Activated T-cell treated with anti-CD3 and anti-CD28 coated beads, Interleukin-2, amount 50 U/mL, for 72 hours (primary cell): ENCODE measurements around the gene CLIP1. TPM values are rescaled to one million over a fixed set of nuclear protein-coding genes. Genes with fewer than 3 reads are reported as not detected.

Source experiments
- ATAC-seq, 2 donors: fragments of 150-1000 bp; cut with Tn5 transposase; replicated peaks in 1 of 2; 2 replicates each; pipeline ENCODE4 v1.10.0; 2021; ENCODE audit warnings: moderate library complexity in 2 of 2, mild to moderate bottlenecking in 1 of 2
- DNase-seq, 2 donors: peaks; one replicate each; pipeline ENCODE4 v3.0.0; 2021 to 2022; ENCODE audit warnings: mixed read lengths in 1 of 2
- H3K27ac Mint-ChIP-seq: one replicate; pipeline ENCODE4 v1.8.0; 2022; ENCODE audit warnings: mild to moderate bottlenecking, moderate library complexity, mixed read lengths
- H3K27me3 Mint-ChIP-seq: one replicate; pipeline ENCODE4 v1.8.0; 2022; ENCODE audit warnings: low read depth, mixed read lengths
- H3K36me3 Mint-ChIP-seq, 2 donors: one replicate each; pipeline ENCODE4 v1.8.0; 2022; ENCODE audit warnings: mixed read lengths in 2 of 2, mild to moderate bottlenecking in 1 of 2; ENCODE audit not compliant: insufficient read depth in 2 of 2
- H3K4me1 Mint-ChIP-seq: one replicate; pipeline ENCODE4 v1.8.0; 2022; ENCODE audit warnings: low read depth, mixed read lengths
- H3K4me3 Mint-ChIP-seq, 2 donors: one replicate each; pipeline ENCODE4 v1.8.0; 2022; ENCODE audit warnings: mild to moderate bottlenecking in 2 of 2, mixed read lengths in 2 of 2, moderate library complexity in 2 of 2
- H3K9me3 Mint-ChIP-seq, 2 donors: one replicate each; pipeline ENCODE4 v1.8.0; 2022; ENCODE audit warnings: mixed read lengths in 2 of 2
- total RNA-seq, 2 donors: library from RNA; stranded (reverse); gene quantifications; one replicate each; pipeline ENCODE4 v1.2.3, GENCODE V29; 2022

Gene CLIP1
- total RNA-seq, 2 donors from 2014 or later = 87.3 to 108 TPM

- Mint-ChIP-seq H3K36me3 (peaks cover 4 to 14% of the 10 kb centered on the region in 2 donors), H3K9me3 (no peaks in the 10 kb centered on the region), H3K4me3 (no peak overlapping the region), H3K27ac (no peak overlapping the region), H3K4me1 (peaks cover 10% of the 10 kb centered on the region), H3K27me3 (no peaks in the 10 kb centered on the region)
- DNase-seq = no peak
- no peak for ATAC-seq
Measured at GRCh38 chr12:122354958-122355641, 67.4 kb downstream of the CLIP1 start.

- H3K4me1 Mint-ChIP-seq = peaks cover 10% of the 10 kb centered on the region
- DNase-seq (peak in 1 of 2 donors; percentile 12), ATAC-seq (peak in 1 of 2 donors; percentile 46)
- no peaks in the 10 kb centered on the region for H3K9me3 Mint-ChIP-seq
- H3K36me3 Mint-ChIP-seq = peaks cover 5 to 13% of the 10 kb centered on the region in 2 donors
- H3K27ac Mint-ChIP-seq = peak overlapping the region; percentile 48
- no peaks in the 10 kb centered on the region for H3K27me3 Mint-ChIP-seq
- peak overlapping the region in 1 of 2 donors; percentile 29 for H3K4me3 Mint-ChIP-seq
Measured at GRCh38 chr12:122352394-122352793, 70.1 kb downstream of the CLIP1 start.

GRCh38 chr12:122350141-122350848 is 72.2 kb downstream of the CLIP1 start:
- Mint-ChIP-seq H3K27me3 (no peaks in the 10 kb centered on the region), H3K36me3 (peaks cover 2 to 9% of the 10 kb centered on the region in 2 donors)

GRCh38 chr12:122349078-122349477 is 73.4 kb downstream of the CLIP1 start:
- no peaks in the 10 kb centered on the region for H3K27me3 Mint-ChIP-seq
- peaks cover 2 to 10% of the 10 kb centered on the region in 2 donors for H3K36me3 Mint-ChIP-seq
- ATAC-seq = no peak
- H3K9me3 Mint-ChIP-seq = no peaks in the 10 kb centered on the region
- no peak overlapping the region for H3K4me3 Mint-ChIP-seq
- no peaks in the 10 kb centered on the region for H3K4me1 Mint-ChIP-seq
- no peak for DNase-seq
- no peak overlapping the region for H3K27ac Mint-ChIP-seq

More at GRCh38 chr12:122350141-122350848, 72.2 kb downstream of the CLIP1 start:
- no peak for ATAC-seq
- Mint-ChIP-seq H3K4me3 (no peak overlapping the region), H3K4me1 (no peaks in the 10 kb centered on the region), H3K9me3 (no peaks in the 10 kb centered on the region), H3K27ac (no peak overlapping the region)
- DNase-seq = no peak

GRCh38 chr12:122348505-122348904 is 74.0 kb downstream of the CLIP1 start:
- no peaks in the 10 kb centered on the region for H3K4me1 Mint-ChIP-seq
- no peaks in the 10 kb centered on the region for H3K9me3 Mint-ChIP-seq
- DNase-seq (no peak), ATAC-seq (no peak)
- no peak overlapping the region for H3K27ac Mint-ChIP-seq
- no peak overlapping the region for H3K4me3 Mint-ChIP-seq
- peaks cover 2 to 11% of the 10 kb centered on the region in 2 donors for H3K36me3 Mint-ChIP-seq
- no peaks in the 10 kb centered on the region for H3K27me3 Mint-ChIP-seq

- DNase-seq (no peak), ATAC-seq (no peak)
- H3K9me3 Mint-ChIP-seq = no peaks in the 10 kb centered on the region
- peaks cover 2 to 8% of the 10 kb centered on the region in 2 donors for H3K36me3 Mint-ChIP-seq
- H3K4me1 Mint-ChIP-seq = no peaks in the 10 kb centered on the region
- H3K4me3 Mint-ChIP-seq = no peak overlapping the region
- H3K27ac Mint-ChIP-seq = no peak overlapping the region
- H3K27me3 Mint-ChIP-seq = no peaks in the 10 kb centered on the region
Measured at GRCh38 chr12:122346054-122346453, 76.4 kb downstream of the CLIP1 start.

- Mint-ChIP-seq H3K9me3 (no peaks in the 10 kb centered on the region), H3K36me3 (peaks cover 0 to 8% of the 10 kb centered on the region in 2 donors), H3K4me1 (no peaks in the 10 kb centered on the region), H3K4me3 (no peak overlapping the region), H3K27me3 (no peaks in the 10 kb centered on the region), H3K27ac (no peak overlapping the region)
- ATAC-seq (no peak), DNase-seq (no peak)
Measured at GRCh38 chr12:122345042-122345441, 77.4 kb downstream of the CLIP1 start.

GRCh38 chr12:122336015-122336946 is 86.2 kb downstream of the CLIP1 start:
- Mint-ChIP-seq H3K36me3 (peaks cover 8 to 16% of the 10 kb centered on the region in 2 donors), H3K4me1 (peaks cover 14% of the 10 kb centered on the region), H3K9me3 (no peaks in the 10 kb centered on the region), H3K4me3 (peak overlapping the region in 1 of 2 donors; percentile 10), H3K27ac (peak overlapping the region; percentile 81), H3K27me3 (no peaks in the 10 kb centered on the region)
- ATAC-seq (peak; percentile 45 to 53), DNase-seq (peak; percentile 53 to 56)

GRCh38 chr12:122333142-122334087 is 89.1 kb downstream of the CLIP1 start:
- Mint-ChIP-seq H3K4me1 (peaks cover 14% of the 10 kb centered on the region), H3K27ac (peak overlapping the region; percentile 39), H3K9me3 (no peaks in the 10 kb centered on the region), H3K27me3 (no peaks in the 10 kb centered on the region), H3K36me3 (peaks cover 8 to 20% of the 10 kb centered on the region in 2 donors), H3K4me3 (no peak overlapping the region)
- ATAC-seq (no peak), DNase-seq (no peak)

- Mint-ChIP-seq H3K27ac (peak overlapping the region; percentile 3), H3K9me3 (no peaks in the 10 kb centered on the region), H3K4me3 (no peak overlapping the region), H3K36me3 (peaks cover 12 to 16% of the 10 kb centered on the region in 2 donors), H3K4me1 (peaks cover 21% of the 10 kb centered on the region), H3K27me3 (no peaks in the 10 kb centered on the region)
- ATAC-seq (no peak), DNase-seq (no peak)
Measured at GRCh38 chr12:122327494-122328385, 94.7 kb downstream of the CLIP1 start.

GRCh38 chr12:122327014-122327413 is 95.5 kb downstream of the CLIP1 start:
- H3K36me3 Mint-ChIP-seq = peaks cover 15 to 19% of the 10 kb centered on the region in 2 donors
- H3K4me3 Mint-ChIP-seq = no peak overlapping the region
- H3K4me1 Mint-ChIP-seq = peaks cover 21% of the 10 kb centered on the region

More at GRCh38 chr12:122327014-122327413, 95.5 kb downstream of the CLIP1 start:
- ATAC-seq = no peak
- Mint-ChIP-seq H3K9me3 (no peaks in the 10 kb centered on the region), H3K27ac (peak overlapping the region; percentile 26), H3K27me3 (no peaks in the 10 kb centered on the region)
- DNase-seq = no peak
